Neuronal stem cell (in vitro differentiated cells): ENCODE data around the gene PSME3.
"Not testable (repeated sequence)": the region's sequence is repeated elsewhere in the genome, so short reads cannot be mapped to it uniquely, and the experiment has no call there.

Experiments
- DNase-seq: peaks from one replicate; pipeline ENCODE4 v3.0.0-alpha.2; 2013; ENCODE audit warnings: low spot score
- H2AFZ ChIP-seq: one replicate; pipeline ENCODE4 v1.6.1; 2013; ENCODE audit warnings: mild to moderate bottlenecking, low read length, inconsistent platforms
- H2AK5ac ChIP-seq: 2 replicates; pipeline ENCODE4 v1.6.1; 2013; ENCODE audit warnings: low read depth, mild to moderate bottlenecking, inconsistent platforms, low read length, moderate library complexity, mixed read lengths
- H2BK120ac ChIP-seq: 2 replicates; pipeline ENCODE4 v1.6.1; 2013; ENCODE audit warnings: low read depth, mild to moderate bottlenecking, inconsistent platforms, low read length, moderate library complexity, mixed read lengths
- H2BK12ac ChIP-seq: one replicate; pipeline ENCODE4 v1.6.1; 2013; ENCODE audit warnings: low read length, inconsistent platforms
- H2BK15ac ChIP-seq: 2 replicates; pipeline ENCODE4 v1.6.1; 2013; ENCODE audit warnings: mild to moderate bottlenecking, low read length, inconsistent platforms, mixed read lengths
- H2BK5ac ChIP-seq: one replicate; pipeline ENCODE4 v1.6.1; 2013; ENCODE audit warnings: inconsistent platforms, mild to moderate bottlenecking, low read length, moderate library complexity
- H3K14ac ChIP-seq: one replicate; pipeline ENCODE4 v1.6.1; 2013; ENCODE audit warnings: low read length, inconsistent platforms
- H3K18ac ChIP-seq: 2 replicates; pipeline ENCODE4 v1.6.1; 2013; ENCODE audit warnings: low read length, inconsistent platforms
- H3K23ac ChIP-seq: 2 replicates; pipeline ENCODE4 v1.6.1; 2013; ENCODE audit warnings: low read depth, mild to moderate bottlenecking, mixed read lengths, low read length, inconsistent platforms; ENCODE audit not compliant: poor library complexity
- H3K27ac ChIP-seq: replicated peaks from 3 replicates; pipeline ENCODE4 v1.5.1; 2013; ENCODE audit warnings: low read length, inconsistent platforms
- H3K27me3 ChIP-seq, 3 experiments: 2 replicates each; pipeline ENCODE4 v1.6.1; 2013; ENCODE audit warnings: low read length in 3 of 3, mild to moderate bottlenecking in 2 of 3, inconsistent platforms in 1 of 3, low read depth in 1 of 3, mixed read lengths in 1 of 3, moderate library complexity in 1 of 3; ENCODE audit not compliant: control insufficient read depth in 3 of 3, insufficient read depth in 3 of 3
- H3K36me3 ChIP-seq, 2 donors: replicated peaks in 1 of 2; 2 replicates each; pipeline ENCODE4 v1.6.1; 2013; ENCODE audit warnings: low read length in 2 of 2; ENCODE audit not compliant: control insufficient read depth in 2 of 2, insufficient read depth in 2 of 2
- H3K4ac ChIP-seq: 2 replicates; pipeline ENCODE4 v1.6.1; 2013; ENCODE audit warnings: inconsistent platforms, mild to moderate bottlenecking, low read length, moderate library complexity
- H3K4me1 ChIP-seq, 2 donors: 1 replicate in 1 of 2; 2 replicates in 1 of 2; pipeline ENCODE4 v1.6.1; 2013; ENCODE audit warnings: low read length in 2 of 2, low read depth in 1 of 2; ENCODE audit not compliant: control insufficient read depth in 2 of 2, insufficient read depth in 1 of 2
- H3K4me2 ChIP-seq: one replicate; pipeline ENCODE4 v1.6.1; 2013; ENCODE audit warnings: mild to moderate bottlenecking, low read length, inconsistent platforms; ENCODE audit not compliant: insufficient read depth, poor library complexity, severe bottlenecking
- H3K4me3 ChIP-seq, 2 donors: 2 replicates each; pipeline ENCODE4 v1.5.1; 2013; ENCODE audit warnings: low read length in 2 of 2, mild to moderate bottlenecking in 2 of 2, inconsistent platforms in 1 of 2, moderate library complexity in 1 of 2
- H3K79me1 ChIP-seq: one replicate; pipeline ENCODE4 v1.6.1; 2013; ENCODE audit warnings: low read depth, mild to moderate bottlenecking, inconsistent platforms, low read length, moderate library complexity
- H3K9ac ChIP-seq: one replicate; pipeline ENCODE4 v1.6.1; 2013; ENCODE audit warnings: mild to moderate bottlenecking, low read depth, low read length, inconsistent platforms; ENCODE audit not compliant: poor library complexity
- H3K9me3 ChIP-seq, 2 donors: replicated peaks in 1 of 2; 2 replicates each; pipeline versions ENCODE3 to v1.6.1; 2013; ENCODE audit warnings: low read length in 2 of 2, mild to moderate bottlenecking in 2 of 2, inconsistent platforms in 1 of 2, low read depth in 1 of 2, mixed read lengths in 1 of 2, moderate library complexity in 1 of 2; ENCODE audit not compliant: control insufficient read depth in 2 of 2, insufficient read depth in 1 of 2
- H4K8ac ChIP-seq: one replicate; pipeline ENCODE4 v1.6.1; 2013; ENCODE audit warnings: low read depth, mild to moderate bottlenecking, inconsistent platforms, low read length, moderate library complexity
- H4K91ac ChIP-seq: one replicate; pipeline ENCODE4 v1.6.1; 2013; ENCODE audit warnings: low read length, low read depth, mild to moderate bottlenecking, inconsistent platforms; ENCODE audit not compliant: poor library complexity
- WGBS, 2 donors: extraction: QIAGEN DNeasy Blood & Tissue Kit; methylation state at CpG; one replicate each; pipeline ENCODE4 v1.1.7; 2013; ENCODE audit warnings: missing lambda C conversion rate in 2 of 2, mixed read lengths in 1 of 2; ENCODE audit not compliant: insufficient read length in 2 of 2, insufficient replicate concordance in 1 of 2; ENCODE audit errors: extremely low coverage in 2 of 2; 5-methylcytosine and 5-hydroxymethylcytosine counted together

PSME3 gene

DNA sequence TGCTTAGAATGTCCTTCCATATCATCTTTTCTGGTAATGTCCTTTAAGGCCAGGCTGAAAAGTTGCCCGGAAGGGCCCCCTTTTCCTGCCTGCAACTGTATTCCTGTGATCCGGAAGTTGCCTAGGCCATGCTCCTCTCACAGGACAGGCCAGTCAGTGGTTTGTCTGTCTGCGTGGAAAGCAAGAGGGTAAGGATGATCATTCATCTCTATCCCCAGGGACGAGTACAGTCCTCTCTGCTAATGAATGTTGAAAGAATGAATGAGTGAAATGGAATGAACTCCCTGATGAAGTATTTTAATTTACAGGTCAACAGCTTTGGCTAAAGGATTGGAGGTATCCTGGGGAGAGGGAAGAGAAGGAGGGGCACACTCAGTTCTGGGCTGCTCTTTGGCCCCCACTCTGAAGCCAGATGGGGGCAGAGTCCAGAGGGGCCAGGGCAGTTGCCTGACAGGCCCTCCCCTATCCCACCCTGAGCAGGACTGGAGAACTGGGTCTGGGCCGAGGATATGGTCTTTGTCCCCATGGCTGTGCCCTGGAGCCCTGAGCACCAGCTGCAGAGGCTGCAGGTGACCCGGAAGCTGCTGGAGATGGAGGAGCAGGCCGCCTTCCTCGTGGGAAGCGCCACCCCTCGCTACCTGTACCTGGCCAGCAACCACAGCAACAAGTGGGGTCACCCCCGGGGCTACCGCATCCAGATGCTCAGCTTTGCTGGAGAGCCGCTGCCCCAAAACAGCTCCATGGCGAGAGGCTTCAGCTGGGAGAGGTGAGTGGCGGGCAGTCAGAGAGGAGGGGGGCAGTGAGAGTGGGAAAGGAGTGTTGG is 21.0 kb downstream of the PSME3 start:
- H2AFZ ChIP-seq: no peak overlapping the region
- H3K9ac ChIP-seq: no peak overlapping the region
- H2BK120ac ChIP-seq: no peak overlapping the region

DNA sequence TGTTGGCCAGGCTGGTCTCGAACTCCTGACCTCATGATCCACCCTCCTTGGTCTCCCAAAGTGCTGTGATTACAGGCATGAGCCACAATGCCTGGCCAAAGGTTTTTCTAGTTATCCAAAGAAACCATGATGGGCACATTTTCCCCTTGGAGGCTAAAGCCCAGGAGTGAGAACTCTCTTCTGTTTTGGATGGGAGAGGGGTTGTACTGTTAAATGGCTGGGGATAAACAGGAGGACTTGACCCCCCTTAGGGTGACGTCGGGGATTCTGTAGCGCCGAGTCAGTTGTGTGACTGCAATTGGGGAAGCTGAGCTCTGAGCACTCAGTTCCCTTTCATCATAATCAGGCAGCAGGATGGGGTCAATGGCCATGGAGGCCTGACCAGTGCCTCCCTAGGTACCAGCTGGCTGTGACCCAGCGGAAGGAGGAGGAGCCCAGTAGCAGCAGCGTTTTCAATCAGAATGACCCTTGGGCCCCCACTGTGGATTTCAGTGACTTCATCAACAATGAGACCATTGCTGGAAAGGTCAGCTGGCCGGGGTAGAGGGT is 21.9 kb downstream of the PSME3 start:
- peaks cover 0 to 3% of the 10 kb centered on the region in 2 donors for H3K4me1 ChIP-seq
- H3K23ac ChIP-seq: no peak overlapping the region
- no peak overlapping the region for H4K8ac ChIP-seq
- no peaks in the 10 kb centered on the region for H3K36me3 ChIP-seq
- no peak overlapping the region for H3K27ac ChIP-seq
- no peak overlapping the region for H3K4me2 ChIP-seq
- H2BK120ac ChIP-seq: no peak overlapping the region
- H3K79me1 ChIP-seq: no peaks in the 10 kb centered on the region
- no peak overlapping the region for H3K14ac ChIP-seq
- no peak overlapping the region for H2BK15ac ChIP-seq
- no peak overlapping the region for H4K91ac ChIP-seq
- WGBS, 2 donors: no CpG with 5 or more reads among the region's 8 CpGs
- no peak overlapping the region for H3K9ac ChIP-seq
- no peak overlapping the region for H2AK5ac ChIP-seq
- H3K27me3 ChIP-seq: no peaks in the 10 kb centered on the region
- H2BK5ac ChIP-seq: no peak overlapping the region
- DNase-seq: no peak
- no peak overlapping the region for H3K18ac ChIP-seq
- no peak overlapping the region for H3K4me3 ChIP-seq
- H2BK12ac ChIP-seq: no peak overlapping the region
- H3K4ac ChIP-seq: no peak overlapping the region
- H3K9me3 ChIP-seq: no peaks in the 10 kb centered on the region
- H2AFZ ChIP-seq: peak overlapping the region; percentile 15

More for the DNA sequence above, 21.0 kb downstream of the PSME3 start:
- no peak for DNase-seq
- no peak overlapping the region for H4K91ac ChIP-seq
- H3K4me1 ChIP-seq: peaks cover 0 to 3% of the 10 kb centered on the region in 2 donors
- no peak overlapping the region for H3K23ac ChIP-seq
- no CpG with 5 or more reads among the region's 15 CpGs for WGBS, 2 donors
- H2BK5ac ChIP-seq: no peak overlapping the region
- no peak overlapping the region for H2BK15ac ChIP-seq
- no peak overlapping the region for H2BK12ac ChIP-seq
- no peak overlapping the region for H4K8ac ChIP-seq
- H2AK5ac ChIP-seq: no peak overlapping the region
- no peaks in the 10 kb centered on the region for H3K36me3 ChIP-seq
- H3K14ac ChIP-seq: no peak overlapping the region
- no peaks in the 10 kb centered on the region for H3K27me3 ChIP-seq
- no peak overlapping the region for H3K4me3 ChIP-seq
- H3K18ac ChIP-seq: no peak overlapping the region
- no peak overlapping the region for H3K4ac ChIP-seq
- H3K27ac ChIP-seq: no peak overlapping the region
- H3K4me2 ChIP-seq: no peak overlapping the region
- H3K79me1 ChIP-seq: no peaks in the 10 kb centered on the region
- no peaks in the 10 kb centered on the region for H3K9me3 ChIP-seq

DNA sequence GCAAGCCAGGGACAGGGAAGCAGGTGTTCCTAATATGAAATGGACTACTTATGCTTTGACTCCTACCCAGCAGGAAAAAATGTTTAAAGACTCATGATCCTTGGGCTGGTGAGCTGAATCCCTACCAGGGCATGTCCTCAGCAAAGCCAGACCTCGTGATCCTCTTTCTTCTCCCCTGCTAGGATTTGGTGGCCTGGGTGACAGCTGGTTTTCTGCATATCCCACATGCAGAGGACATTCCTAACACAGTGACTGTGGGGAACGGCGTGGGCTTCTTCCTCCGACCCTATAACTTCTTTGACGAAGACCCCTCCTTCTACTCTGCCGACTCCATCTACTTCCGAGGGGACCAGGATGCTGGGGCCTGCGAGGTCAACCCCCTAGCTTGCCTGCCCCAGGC is 22.9 kb downstream of the PSME3 start:
- H4K91ac ChIP-seq, H3K18ac ChIP-seq, H3K4me1 ChIP-seq, DNase-seq, H2BK120ac ChIP-seq, H2AFZ ChIP-seq, H2AK5ac ChIP-seq, H3K27ac ChIP-seq, H3K4me3 ChIP-seq, H3K79me1 ChIP-seq, H3K4me2 ChIP-seq, H2BK15ac ChIP-seq, H3K9ac ChIP-seq, H3K9me3 ChIP-seq, H4K8ac ChIP-seq, H2BK12ac ChIP-seq, H2BK5ac ChIP-seq, H3K14ac ChIP-seq, H3K27me3 ChIP-seq, H3K4ac ChIP-seq, H3K23ac ChIP-seq, H3K36me3 ChIP-seq: not testable (repeated sequence)
- WGBS, 2 donors: no CpG with 5 or more reads among the region's 8 CpGs

DNA sequence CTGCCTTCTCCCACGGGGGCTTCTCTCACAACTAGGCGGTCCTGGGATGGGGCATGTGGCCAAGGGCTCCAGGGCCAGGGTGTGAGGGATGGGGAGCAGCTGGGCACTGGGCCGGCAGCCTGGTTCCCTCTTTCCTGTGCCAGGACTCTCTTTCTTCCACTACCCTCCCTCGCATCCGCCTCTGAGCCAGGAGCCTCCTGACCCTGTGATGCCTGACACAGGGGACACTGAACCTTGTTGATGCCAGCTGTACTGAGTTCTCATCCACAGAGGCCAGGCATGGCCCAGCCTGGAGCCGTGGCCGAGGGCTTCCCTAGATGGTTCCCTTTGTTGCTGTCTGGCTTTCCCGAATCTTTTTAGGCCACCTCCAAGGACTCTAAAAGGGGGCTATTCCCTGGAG is 23.3 kb downstream of the PSME3 start:
- H2AFZ ChIP-seq, H2BK12ac ChIP-seq, H3K23ac ChIP-seq, H4K91ac ChIP-seq, H2BK120ac ChIP-seq, H2AK5ac ChIP-seq, H3K4me1 ChIP-seq, H3K27me3 ChIP-seq, H3K36me3 ChIP-seq, H3K4ac ChIP-seq, H3K4me2 ChIP-seq, H3K27ac ChIP-seq, H3K4me3 ChIP-seq, H4K8ac ChIP-seq, H3K9me3 ChIP-seq, H3K14ac ChIP-seq, H3K9ac ChIP-seq, H3K18ac ChIP-seq, DNase-seq, H2BK15ac ChIP-seq, H3K79me1 ChIP-seq, H2BK5ac ChIP-seq: not testable (repeated sequence)
- no CpG with 5 or more reads among the region's 8 CpGs for WGBS, 2 donors
